ENCODE data around the gene SCMH1. TPM values are rescaled to one million over a fixed set of nuclear protein-coding genes. Genes with fewer than 3 reads are reported as not detected.
A peak's percentile ranks its signal among the peaks of the same experiment; 100 is the strongest.

Gene SCMH1
- total RNA-seq, 4 donors from 2014 or later = 76.5 to 110 (median 92.4) TPM

DNA sequence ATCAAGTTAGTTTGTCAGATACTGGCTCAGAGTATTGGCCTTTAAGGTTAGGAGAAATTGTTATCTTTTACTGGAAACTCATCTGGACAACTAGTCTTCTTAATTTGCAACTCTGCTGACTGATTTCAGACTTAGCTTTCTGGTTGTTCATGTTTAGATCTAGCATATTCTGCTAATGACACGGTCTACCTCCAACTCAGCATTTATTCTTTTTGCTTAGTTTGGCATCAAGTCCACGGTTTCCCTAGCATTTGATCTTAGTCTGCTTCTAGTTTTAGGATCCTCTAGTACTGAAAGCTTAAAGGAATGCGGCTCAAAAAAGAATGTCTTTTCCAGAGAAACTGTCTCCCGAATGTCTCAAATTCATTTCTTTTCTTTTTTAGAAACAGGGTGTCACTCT lies 145.0 kb downstream of the SCMH1 start:
- TF ChIP-seq, protein P1, sequence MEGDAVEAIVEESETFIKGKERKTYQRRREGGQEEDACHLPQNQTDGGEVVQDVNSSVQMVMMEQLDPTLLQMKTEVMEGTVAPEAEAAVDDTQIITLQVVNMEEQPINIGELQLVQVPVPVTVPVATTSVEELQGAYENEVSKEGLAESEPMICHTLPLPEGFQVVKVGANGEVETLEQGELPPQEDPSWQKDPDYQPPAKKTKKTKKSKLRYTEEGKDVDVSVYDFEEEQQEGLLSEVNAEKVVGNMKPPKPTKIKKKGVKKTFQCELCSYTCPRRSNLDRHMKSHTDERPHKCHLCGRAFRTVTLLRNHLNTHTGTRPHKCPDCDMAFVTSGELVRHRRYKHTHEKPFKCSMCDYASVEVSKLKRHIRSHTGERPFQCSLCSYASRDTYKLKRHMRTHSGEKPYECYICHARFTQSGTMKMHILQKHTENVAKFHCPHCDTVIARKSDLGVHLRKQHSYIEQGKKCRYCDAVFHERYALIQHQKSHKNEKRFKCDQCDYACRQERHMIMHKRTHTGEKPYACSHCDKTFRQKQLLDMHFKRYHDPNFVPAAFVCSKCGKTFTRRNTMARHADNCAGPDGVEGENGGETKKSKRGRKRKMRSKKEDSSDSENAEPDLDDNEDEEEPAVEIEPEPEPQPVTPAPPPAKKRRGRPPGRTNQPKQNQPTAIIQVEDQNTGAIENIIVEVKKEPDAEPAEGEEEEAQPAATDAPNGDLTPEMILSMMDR (IDR thresholded peaks at IDR 0.05) = no peak
- no peak for TF ChIP-seq POLR2AphosphoS5 (IDR thresholded peaks at IDR 0.05)
- TF ChIP-seq EP300 (IDR thresholded peaks at IDR 0.05) = no peak
- no peak for TF ChIP-seq POLR2A (IDR thresholded peaks at IDR 0.05; ENCODE audit: low read depth)
- intact Hi-C loops (cut with DNase I) = no loop called here
- Histone ChIP-seq H3K9me3 (no peaks in the 10 kb centered on the region), H3K36me3 (no peaks in the 10 kb centered on the region), H3K27me3 (no peaks in the 10 kb centered on the region), H3K4me1 (peaks cover 11 to 38% (median 31%) of the 10 kb centered on the region in 4 donors), H3K27ac (replicated peaks in 1 of 4) (peak overlapping the region in 2 of 4 donors; percentile 26 to 44), H3K4me3 (no peak overlapping the region)
- 34% methylated on average over 4 of the region's 4 CpGs for WGBS
- DNase-seq (ENCODE audit: extremely low spot score) = no peak

DNA sequence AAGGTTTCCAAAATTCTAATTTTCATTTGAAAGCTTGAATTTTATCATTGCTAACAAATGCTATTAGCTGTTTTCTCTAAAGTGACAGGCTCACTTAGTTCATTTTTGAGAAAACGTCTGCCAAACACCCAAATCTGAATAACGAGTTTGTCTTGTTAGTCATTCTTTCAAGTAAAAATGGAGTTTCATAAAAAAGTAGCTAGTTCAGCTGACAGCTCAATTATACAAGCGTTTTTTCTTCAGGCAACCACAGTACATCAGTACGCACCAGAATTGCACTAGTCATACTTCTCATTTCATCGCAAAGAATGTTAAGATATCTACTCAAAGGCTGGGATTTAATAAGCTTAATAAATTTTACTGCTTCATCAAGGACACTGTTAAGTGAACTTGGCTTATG lies 148.3 kb downstream of the SCMH1 start:
- H3K27me3 ChIP-seq = no peaks in the 10 kb centered on the region
- TF ChIP-seq EP300 (IDR thresholded peaks at IDR 0.05) = no peak
- no peak overlapping the region for H3K27ac ChIP-seq (replicated peaks in 1 of 4)
- no peaks in the 10 kb centered on the region for H3K9me3 ChIP-seq
- 70% methylated on average over 5 of the region's 5 CpGs for WGBS
- no peak for DNase-seq (ENCODE audit: extremely low spot score)
- intact Hi-C loops (cut with DNase I) = no loop called here
- H3K4me1 ChIP-seq = peaks cover 0 to 21% (median 15%) of the 10 kb centered on the region in 4 donors
- H3K4me3 ChIP-seq = no peak overlapping the region
- no peaks in the 10 kb centered on the region for H3K36me3 ChIP-seq

DNA sequence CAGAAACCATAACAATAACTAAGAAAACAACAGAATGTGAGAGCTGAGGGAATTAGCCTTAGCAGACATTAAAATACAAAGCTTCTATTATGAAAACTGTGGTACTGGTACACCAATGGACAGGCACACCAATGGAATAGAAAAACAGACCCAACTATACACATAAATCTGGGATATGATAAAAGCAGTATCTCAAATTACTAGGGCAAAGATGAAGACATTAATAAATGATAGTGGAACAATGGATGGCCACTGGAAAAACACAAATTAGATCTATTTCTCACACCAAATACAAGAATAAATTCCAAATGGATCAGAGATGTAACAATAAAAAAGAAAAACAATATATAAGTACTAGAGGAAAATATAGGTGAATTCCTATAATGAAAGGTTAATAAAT lies 155.2 kb downstream of the SCMH1 start:
- intact Hi-C loops (cut with DNase I) = no loop called here
- Histone ChIP-seq H3K9me3 (no peaks in the 10 kb centered on the region), H3K27ac (replicated peaks in 1 of 4) (no peak overlapping the region), H3K4me1 (no peaks in the 10 kb centered on the region), H3K27me3 (no peaks in the 10 kb centered on the region), H3K36me3 (no peaks in the 10 kb centered on the region), H3K4me3 (no peak overlapping the region)
- TF ChIP-seq POLR2A (IDR thresholded peaks at IDR 0.05; ENCODE audit: low read depth) = no peak
- no peak for TF ChIP-seq POLR2AphosphoS5 (IDR thresholded peaks at IDR 0.05)
- no peak for TF ChIP-seq EP300 (IDR thresholded peaks at IDR 0.05)
- TF ChIP-seq, protein P1 (IDR thresholded peaks at IDR 0.05) = no peak
- no peak for DNase-seq (ENCODE audit: extremely low spot score)

DNA sequence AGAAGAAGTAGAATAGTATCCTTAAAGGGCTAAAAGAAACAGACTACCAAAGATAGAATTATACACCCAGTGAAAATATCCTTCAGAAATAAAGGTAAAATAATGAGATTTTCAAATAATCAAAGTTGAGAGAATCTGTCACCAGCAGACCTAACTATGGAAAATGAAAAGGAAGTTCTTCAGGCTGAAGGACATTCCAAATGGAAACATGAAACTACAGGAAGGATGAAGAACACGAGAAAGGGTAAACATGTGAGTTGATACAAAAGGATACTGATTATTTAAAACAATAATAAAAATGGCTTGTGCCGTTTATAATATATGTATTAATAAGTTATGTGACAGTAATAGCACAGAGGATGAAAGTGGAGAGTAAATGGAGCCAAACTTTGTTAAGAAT lies 163.5 kb downstream of the SCMH1 start:
- no peaks in the 10 kb centered on the region for H3K27me3 ChIP-seq
- H3K4me1 ChIP-seq = no peaks in the 10 kb centered on the region
- no peak overlapping the region for H3K27ac ChIP-seq (replicated peaks in 1 of 4)
- no peak overlapping the region for H3K4me3 ChIP-seq
- H3K36me3 ChIP-seq = peaks cover 0 to 12% (median 4%) of the 10 kb centered on the region in 4 donors
- no peak for TF ChIP-seq POLR2AphosphoS5 (IDR thresholded peaks at IDR 0.05)
- TF ChIP-seq POLR2A (IDR thresholded peaks at IDR 0.05; ENCODE audit: low read depth) = no peak
- TF ChIP-seq EP300 (IDR thresholded peaks at IDR 0.05) = no peak
- TF ChIP-seq, protein P1 (IDR thresholded peaks at IDR 0.05) = no peak
- DNase-seq (ENCODE audit: extremely low spot score) = no peak
- 85% methylated on average over 2 of the region's 2 CpGs for WGBS
- H3K9me3 ChIP-seq = peaks cover 0 to 5% (median 0%) of the 10 kb centered on the region in 4 donors
- intact Hi-C loops (cut with DNase I) = no loop called here

DNA sequence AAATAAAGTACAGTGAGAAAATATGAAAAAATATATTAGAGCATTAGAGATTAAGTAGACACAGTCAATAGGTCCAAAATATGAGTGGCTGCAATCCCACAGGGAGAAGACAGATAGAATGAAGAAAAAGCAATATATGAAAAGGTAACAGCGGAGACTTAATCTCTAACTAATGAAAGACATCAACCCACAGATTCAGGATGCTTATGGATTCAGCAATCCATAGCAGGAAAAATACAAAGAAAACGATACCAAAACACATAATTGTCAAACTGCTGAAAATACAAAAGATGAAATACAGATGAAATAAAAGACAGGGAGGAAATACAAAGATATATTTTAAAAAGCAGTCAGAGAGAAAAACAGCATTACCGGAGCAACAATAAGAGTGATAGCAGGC lies 163.9 kb downstream of the SCMH1 start:
- WGBS = 97% methylated on average over 3 of the region's 3 CpGs
- Histone ChIP-seq H3K36me3 (peaks cover 0 to 12% (median 4%) of the 10 kb centered on the region in 4 donors), H3K27me3 (no peaks in the 10 kb centered on the region), H3K4me3 (no peak overlapping the region), H3K9me3 (peaks cover 0 to 5% (median 0%) of the 10 kb centered on the region in 4 donors), H3K4me1 (no peaks in the 10 kb centered on the region), H3K27ac (replicated peaks in 1 of 4) (no peak overlapping the region)
- no peak for DNase-seq (ENCODE audit: extremely low spot score)
- intact Hi-C loops (cut with DNase I) = no loop called here
- TF ChIP-seq, protein P1 (IDR thresholded peaks at IDR 0.05) = no peak
- no peak for TF ChIP-seq POLR2A (IDR thresholded peaks at IDR 0.05; ENCODE audit: low read depth)
- no peak for TF ChIP-seq POLR2AphosphoS5 (IDR thresholded peaks at IDR 0.05)
- no peak for TF ChIP-seq EP300 (IDR thresholded peaks at IDR 0.05)
